HG03521 (cell line): ENCODE results near the gene TCF7L1.
"Not testable (repeated sequence)": the region's sequence is repeated elsewhere in the genome, so short reads cannot be mapped to it uniquely, and the experiment has no call there.

Experiments used
- ATAC-seq: cut with Tn5 transposase; IDR thresholded peaks from one replicate; pipeline ENCODE4 v1.9.1; 2021; ENCODE audit warnings: mild to moderate bottlenecking, moderate library complexity; ENCODE audit not compliant: unreplicated experiment

TCF7L1 gene, protein sequence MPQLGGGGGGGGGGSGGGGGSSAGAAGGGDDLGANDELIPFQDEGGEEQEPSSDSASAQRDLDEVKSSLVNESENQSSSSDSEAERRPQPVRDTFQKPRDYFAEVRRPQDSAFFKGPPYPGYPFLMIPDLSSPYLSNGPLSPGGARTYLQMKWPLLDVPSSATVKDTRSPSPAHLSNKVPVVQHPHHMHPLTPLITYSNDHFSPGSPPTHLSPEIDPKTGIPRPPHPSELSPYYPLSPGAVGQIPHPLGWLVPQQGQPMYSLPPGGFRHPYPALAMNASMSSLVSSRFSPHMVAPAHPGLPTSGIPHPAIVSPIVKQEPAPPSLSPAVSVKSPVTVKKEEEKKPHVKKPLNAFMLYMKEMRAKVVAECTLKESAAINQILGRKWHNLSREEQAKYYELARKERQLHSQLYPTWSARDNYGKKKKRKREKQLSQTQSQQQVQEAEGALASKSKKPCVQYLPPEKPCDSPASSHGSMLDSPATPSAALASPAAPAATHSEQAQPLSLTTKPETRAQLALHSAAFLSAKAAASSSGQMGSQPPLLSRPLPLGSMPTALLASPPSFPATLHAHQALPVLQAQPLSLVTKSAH

DNA sequence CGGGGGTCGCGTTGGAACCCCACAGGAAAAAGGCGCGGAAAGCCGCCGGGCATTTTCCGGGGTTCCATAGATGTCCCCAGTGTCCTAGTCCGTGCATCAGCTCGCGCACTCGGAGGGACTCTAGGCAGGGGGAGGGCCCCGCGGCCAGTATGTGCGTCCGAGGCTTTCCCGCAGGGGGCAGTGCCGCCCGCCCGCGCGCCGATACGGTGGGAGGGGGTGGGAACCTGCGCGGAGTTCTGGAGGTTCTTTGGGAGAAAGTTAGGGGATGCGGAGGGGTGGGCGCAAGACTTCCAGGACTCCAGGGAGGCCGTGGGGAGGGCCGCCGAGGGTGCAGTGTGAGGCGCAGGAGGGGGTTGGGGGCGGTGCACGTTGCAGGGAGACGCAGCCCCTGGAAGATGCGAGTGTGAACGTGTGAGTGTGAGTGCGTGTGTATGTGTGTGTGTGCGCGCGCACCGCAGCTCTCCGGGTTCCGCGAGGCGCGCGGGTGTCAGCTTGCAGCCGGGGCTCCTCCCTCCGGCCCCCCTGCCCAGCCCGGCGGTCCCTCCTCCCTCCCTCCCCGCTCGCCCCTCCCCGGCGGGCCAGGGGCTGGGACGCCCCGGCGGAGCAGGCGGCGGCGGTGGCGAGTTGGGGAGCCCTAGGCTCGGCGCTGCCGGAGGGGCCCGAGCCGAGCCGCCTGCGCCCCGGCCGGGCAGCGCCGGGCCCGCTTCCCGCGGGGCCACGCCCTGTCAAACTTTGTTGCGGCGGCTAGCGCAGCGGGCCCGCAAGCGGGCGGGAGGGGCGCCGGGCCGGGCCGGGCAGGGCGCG lies at the start of gene TCF7L1:
Gene TCF7L1 (plus strand): TSS at position 559 of the 804 bp plus-strand sequence. CDS start 293 bp downstream, outside the sequence.
- ATAC-seq: no peak

DNA sequence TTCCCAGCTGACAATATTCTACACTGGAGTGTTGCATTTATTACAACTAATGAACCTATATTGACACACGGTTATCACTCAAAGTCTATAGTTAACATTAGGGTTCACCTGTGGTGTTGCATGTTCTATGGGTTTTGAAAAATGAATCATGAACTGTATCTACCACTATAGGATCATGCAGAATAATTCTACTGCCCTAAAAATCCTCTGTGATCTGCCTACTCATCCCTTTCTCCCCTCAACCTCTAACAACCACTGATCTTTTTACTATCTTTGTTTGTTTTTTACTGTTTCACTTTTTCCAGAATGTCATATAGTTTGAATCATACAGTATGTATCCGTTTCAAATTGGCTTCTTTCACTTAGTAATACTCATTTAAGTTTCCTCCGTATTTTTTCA lies 47.6 kb upstream of the TCF7L1 start:
- no peak for ATAC-seq

DNA sequence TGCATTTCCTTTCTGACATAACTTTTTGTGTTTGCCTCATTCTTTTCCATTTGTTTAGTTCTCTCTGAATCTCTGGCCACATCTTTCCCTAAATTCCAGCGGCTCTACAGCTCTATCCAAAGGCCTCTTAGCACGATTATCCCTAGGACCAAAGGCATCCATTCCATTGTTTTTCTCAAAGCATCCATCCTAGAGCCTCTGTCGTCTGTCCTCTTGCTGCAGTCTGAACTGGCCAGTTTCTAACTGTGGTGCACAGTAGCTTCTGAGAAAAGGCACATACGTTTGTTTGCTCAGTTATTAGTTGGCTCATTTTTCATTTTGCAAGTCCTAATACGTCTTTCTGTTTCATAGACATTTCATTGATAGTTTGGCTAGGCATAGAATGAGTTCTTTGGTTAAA lies 45.7 kb upstream of the TCF7L1 start:
- ATAC-seq: no peak

DNA sequence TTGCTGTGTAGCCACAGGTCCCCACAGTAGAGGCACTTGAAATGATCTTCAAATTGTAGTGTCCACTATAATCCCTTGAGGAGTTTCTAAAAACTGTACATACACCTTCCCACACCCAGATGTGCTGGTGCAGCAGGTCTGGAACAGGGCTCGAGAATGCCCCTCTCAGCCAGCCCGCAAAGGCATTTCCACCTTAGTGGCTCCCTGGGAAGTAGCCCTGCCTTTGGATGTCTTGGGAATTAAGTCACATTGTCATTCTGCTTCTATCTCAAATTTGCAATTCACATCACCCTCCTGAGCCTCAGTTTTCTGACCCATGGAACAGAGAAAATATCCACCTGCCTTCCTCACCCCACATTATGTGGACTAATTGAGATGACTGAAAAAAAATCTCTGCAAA lies 44.3 kb upstream of the TCF7L1 start:
- no peak for ATAC-seq

DNA sequence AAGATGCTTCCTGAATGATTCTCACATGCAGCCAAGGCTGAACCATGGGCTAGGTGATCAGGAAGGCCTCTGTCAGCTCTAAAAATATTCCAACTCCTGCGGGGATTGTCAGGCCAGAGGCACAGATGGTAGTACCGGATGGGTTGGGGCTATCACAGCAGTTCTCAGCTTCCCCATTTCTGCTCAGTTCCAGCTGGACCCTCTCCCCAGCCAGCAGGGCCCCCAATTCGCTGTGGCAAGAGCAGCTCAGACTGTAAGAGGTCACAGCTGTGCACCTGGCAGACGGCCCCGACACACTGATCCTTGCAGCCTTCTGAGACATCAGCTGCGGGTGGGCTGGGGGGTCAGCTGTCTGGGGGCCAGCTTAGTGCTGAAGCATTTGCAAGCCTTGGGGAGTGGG lies 43.6 kb upstream of the TCF7L1 start:
- ATAC-seq: no peak

DNA sequence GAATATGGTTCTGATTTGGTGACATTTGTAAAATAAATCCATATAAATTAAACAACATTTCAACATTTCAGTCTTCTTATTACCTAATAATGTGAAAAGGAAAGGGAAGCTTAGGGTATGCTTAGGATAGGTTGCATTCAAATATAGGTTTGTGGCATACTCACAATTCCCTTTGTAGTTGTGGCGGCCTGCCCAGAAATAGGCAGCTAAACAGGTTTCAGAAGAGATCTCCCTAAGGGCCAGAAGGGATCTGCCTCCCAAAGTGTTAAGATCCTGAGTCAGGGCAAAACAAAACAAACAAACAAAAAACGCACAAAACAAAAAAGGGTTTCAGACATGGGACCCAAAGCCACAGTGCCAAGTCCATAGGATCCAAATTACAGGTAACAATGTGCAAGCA lies 41.4 kb upstream of the TCF7L1 start:
- ATAC-seq: no peak

DNA sequence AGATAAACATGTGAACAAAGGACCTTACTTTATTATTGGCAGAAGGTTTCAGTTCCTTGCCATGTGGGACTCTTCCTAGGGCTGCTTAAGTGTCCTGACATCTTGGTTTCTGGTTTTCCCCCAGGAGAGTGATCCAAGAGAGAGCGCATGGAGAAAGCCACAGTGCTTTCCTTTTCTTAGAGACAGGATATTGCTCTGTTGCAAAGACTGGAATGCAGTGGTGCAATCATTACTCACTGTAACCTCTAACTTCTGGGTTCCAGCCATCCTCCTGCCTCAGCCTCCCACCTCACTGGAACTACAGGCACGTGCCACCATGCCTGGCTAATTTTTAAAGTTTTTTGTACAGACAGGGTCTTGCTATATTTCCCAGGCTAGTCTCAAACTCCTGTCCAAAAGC lies 38.1 kb upstream of the TCF7L1 start:
- ATAC-seq: no peak

DNA sequence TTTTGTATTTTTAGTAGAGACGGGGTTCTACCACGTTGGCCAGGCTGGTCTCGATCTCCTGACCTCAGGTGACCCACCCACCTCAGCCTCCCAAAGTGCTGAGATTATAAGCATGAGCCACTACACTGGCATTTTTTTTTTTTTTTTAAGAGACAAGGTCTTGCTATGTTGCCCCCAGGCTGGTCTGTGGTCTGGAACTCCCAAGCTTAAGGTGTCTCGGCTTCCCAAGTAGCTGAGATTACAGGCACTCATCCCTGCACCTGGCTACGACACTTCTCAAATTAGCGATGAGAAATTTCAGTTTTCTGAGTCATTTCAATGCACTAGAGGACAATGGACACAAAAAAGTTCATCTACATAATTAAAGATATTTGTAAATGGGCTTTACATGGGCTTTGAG lies 36.6 kb upstream of the TCF7L1 start:
- no peak for ATAC-seq

DNA sequence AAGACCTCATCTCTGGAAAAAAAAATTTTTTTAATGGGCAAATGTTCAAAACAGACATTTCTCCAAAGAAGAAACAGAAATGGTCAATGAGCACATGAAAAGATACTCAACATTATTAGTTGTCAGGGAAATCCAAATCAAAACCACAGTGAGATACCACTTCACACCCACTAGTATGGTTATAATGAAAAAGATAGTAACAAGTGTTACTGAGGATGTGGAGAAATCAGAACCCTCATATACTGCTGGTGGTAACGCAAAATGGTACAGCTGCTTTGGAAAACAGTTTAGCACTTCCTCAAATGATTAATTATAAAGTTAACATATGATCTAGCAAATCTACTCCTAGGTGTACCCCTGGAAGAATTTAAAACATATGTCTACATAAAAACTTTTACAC lies 29.0 kb upstream of the TCF7L1 start:
- no peak for ATAC-seq

DNA sequence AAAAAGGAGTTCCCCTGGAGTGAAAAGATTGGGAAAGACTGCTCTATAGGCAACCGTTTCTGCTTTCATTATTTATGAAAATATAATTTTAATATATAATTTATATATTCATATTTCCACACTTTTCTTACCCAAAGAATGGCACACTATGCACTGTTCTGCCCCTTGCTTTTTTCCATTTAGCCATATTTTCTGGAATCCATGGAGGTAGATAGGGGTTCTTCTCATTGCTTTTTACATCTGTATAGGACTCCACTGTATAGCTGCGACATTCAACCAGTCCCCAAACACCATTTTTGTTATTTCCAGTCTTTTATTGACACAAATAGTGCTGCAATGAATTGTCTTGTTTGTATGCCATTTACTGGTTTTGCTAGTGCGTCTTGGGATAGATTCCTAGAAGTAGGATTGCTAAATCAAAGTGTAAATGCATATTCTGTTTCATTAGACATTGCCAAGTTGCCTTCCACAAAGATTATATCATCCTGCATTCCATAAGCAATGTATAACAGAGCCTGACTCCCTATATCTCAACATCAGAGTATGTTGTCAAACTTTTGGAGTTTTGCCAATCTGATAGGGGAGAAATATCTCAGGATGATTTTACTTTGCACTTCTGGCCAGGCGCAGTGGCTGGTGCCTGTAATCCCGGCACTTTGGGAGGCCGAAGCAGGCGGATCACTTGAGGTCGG lies 26.6 kb upstream of the TCF7L1 start:
- ATAC-seq: no peak

DNA sequence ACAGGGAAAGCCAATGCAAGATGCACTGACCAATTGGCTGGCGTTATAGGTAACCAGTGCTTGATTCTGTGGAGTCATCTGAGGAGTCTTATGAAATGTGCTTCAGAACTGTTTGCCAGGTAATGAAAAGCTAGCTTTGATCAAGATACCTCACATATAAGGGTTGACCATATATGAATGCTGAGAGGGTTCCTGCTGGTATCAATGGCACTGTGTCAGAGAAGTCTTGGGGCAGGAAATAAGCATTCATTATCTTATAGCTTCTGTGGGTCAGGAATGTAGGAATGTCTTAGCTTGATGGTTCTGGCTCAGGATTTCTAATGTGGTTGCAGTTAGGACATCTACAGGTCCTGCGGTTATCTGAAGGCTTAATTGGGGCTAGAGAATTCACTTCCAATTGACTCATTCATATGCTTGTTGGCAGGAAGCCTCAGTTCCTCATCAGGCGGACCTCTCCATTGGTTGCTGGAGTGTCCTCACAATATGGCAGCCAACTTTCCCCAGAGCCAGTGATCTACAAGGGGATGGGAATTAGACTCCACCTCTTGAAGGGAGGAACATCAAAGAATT lies 22.1 kb upstream of the TCF7L1 start:
- ATAC-seq: no peak

DNA sequence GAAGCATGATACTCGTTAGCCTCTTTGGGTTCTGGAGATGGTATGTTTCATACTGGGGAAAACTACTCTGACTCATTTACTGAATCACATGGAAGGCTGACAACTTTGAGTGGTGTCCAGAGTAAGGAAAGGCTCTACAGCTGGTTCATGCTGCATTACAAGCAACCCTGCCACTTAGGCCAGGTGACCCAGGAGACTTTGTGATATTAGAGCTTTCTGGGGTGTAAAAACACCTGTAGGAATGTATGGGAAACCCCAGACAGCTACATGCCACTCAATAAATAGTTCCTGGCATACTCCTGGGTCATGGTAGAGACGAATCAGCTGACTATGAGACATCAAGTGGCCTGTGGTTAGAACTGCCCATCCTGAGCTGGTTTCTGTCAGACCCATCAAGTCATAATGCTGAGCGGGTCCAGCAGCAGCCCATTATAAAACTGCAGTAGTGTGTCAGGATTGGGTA lies 21.3 kb upstream of the TCF7L1 start:
- no peak for ATAC-seq

DNA sequence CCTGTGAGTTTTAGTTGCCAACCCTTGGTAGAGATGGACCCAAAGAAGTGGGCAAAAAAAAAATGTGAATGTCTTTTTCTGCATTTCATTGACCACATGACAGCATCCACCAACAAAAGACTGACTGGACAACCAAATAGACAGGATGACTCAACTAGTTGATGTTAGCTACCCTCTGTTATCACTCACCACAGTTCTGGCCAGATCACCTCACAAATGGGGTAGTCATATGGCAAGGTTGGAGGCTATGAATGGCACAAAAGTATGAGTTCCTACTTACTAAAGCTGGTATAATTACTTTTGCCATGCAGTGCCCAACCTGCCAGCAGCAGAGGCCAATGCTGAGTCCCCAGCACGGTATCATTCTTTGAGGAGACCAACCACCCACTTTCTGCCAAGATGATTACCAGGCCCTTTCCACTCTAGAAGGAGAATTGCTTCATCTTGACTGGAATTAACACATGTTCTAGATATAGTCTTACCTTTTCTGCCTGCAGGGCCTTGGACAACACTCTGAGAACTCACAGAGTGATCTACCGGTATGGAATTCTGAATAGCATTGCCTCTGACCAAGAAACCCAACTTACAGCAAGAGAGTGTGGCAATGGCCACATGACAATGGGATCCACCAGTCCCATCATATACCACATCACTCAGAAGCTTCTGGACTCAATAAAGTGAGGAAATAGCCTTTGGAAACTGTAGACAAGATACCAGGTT lies 20.1 kb upstream of the TCF7L1 start:
- no peak for ATAC-seq

DNA sequence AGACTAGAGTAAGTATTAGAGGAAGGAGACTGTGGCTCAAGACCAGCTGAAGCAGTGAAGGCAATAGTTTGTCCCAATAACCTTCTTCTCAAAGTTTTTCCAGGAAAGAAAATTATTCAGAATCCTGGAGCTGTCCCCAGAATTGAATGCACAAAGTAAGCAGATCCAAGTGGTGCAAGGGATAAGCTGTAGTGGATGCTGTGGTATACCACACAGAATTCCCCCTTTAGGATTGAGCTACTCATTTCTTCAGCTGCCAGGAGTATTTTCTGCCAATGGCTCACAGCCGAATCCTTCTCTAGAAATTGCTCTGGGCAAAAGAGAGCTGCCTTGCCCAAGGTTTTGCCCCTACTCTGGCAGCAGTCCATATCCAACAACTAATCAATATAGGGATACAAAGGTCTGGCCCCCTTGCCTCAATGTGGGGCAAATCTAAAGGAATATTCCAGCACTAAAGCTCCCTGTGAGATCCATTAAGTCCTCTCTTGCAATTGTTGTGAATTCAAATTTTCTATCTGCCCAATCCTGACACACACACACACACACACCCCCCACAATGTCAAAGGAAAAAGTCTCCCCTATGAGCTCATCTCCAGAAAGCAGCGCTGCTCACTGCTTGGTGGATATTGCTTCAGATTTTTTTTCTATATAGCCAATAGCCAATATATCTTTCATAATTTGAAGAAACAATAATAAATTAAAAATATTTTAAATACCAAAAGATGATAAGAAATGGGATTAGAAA lies 18.4 kb upstream of the TCF7L1 start:
- no peak for ATAC-seq

DNA sequence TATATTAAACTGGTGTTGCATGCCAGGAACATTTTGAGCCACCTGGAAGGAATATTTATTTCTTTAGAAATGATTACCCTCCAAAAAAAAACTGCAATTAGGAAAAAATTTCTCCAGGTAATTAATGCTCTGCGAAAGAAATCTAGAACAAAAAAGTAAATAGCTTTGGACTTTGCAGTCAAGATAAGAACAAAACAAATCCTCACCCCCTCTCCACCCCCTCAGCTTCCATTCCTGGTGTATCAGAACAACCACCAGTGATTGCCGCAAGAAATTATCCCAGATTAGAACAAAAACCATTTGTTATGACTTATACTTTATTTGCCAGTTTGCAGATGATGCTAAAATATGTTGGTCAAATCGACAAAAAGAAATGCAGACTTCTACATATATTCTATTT lies 17.0 kb upstream of the TCF7L1 start:
- ATAC-seq: no peak

DNA sequence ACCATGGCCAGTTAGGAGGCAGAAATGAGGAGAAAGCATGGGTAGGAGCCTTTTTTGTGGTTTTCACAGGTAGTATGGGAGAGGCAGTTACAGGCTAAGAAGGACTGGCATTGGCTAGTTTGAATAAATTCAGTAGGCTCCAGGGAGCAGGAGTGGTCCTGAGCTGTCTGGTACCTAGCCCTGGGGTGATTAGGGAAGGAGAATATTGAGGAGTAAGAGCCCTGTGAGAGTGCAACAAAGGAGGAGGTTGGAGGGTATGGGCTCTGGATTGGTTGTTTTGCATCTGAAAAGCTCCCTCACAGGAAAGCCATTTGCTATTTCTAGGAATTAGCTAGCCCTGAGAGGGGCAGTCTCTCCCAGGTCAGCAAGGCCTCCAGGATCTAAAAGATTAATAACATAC lies 13.3 kb upstream of the TCF7L1 start:
- no peak for ATAC-seq

DNA sequence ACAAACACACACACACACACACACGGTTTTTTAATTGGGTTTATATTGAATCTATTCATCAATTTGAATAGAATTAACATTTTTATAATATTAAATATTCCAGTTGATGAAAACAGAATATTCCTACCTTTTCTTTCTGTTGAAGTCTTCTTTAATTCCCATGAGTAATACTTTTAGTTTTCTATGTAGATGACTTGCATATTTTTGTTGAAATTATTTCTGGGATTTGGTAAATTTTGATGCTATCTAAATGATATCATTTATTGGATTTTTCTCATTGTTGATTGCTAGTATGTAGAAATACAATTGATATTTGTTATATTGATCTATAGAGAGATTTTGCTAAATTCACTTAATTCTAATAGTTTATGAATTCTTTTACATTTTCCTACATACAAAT lies 12.8 kb upstream of the TCF7L1 start:
- ATAC-seq: no peak

DNA sequence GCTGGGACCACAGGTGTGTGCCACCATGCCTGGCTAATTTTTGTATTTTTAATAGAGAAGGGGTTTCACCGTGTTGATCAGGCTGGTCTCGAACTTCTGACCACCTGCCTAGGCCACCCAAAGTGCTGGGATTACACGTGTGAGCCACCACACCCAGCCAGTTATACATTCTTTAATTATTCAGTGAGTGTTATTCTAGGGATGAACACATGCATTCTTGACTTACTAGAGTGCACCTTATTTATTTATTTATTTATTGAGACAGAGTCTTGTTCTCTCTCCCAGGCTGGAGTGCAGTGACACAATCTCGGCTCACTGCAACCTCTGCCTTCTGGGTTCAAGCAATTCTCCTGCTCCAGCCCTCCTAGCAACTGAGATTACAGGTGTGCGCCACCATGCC lies 6.7 kb upstream of the TCF7L1 start:
- ATAC-seq: not testable (repeated sequence)

DNA sequence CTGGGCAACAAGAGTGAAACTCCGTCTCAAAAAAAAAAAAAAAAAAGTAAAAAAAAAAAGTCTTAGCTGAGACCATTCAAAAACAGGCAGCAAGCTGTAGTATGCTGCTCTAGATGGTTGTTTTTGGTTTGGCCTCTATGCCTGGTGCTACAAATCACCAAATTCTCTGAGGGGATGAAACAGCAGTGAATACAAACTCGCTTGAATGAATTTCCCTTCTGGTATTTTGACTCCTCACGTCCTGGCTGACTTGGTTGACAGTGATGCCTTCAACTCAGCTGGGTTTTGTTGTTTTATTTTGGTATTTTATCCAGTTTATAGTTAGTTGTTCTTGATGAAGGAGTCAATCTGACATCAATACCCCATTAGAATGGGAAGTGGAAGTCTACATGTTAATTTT lies 3.3 kb upstream of the TCF7L1 start:
- ATAC-seq: no peak

DNA sequence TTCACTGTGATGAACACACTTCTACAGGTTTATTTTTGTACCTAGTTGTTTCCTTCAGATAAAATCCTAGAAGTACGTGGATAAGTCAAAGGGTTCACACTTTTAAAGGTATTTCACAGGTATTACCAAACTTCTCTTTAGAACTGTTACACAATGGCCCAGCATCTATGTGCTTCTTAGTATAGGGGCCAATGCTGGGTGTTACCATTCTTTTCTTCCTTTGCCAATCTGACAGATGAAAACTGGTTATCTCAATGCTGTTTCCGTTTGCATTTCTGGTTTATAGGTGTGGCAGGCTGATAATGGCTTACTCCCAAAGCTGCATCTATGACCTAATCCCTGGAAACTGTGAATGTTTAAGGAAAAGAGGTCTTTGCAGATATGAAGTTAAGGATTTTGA lies 2.8 kb upstream of the TCF7L1 start:
- ATAC-seq: no peak
